SK-N-SH treated with all-trans-retinoic acid at 6 μM for 48 hours (cell line): ENCODE measurements around the gene NDOR1.

ENCODE experiments used
- ARNTL ChIP-seq: fragments of 450-650 bp; formaldehyde crosslinking; IDR thresholded peaks from 2 replicates; pipeline ENCODE4 v1.5.0; 2020; ENCODE audit warnings: low read depth, mild to moderate bottlenecking, moderate library complexity, borderline replicate concordance
- BACH2 ChIP-seq: fragments of 250-450 bp; sonication (Bioruptor Pico); IDR thresholded peaks from 2 replicates; pipeline ENCODE4 v1.9.0; 2021; ENCODE audit warnings: mild to moderate bottlenecking, borderline replicate concordance
- CSDC2 ChIP-seq: fragments of 250-450 bp; sonication (Bioruptor Pico); IDR thresholded peaks from 2 replicates; pipeline ENCODE4 v1.5.0; 2020; ENCODE audit warnings: mild to moderate bottlenecking, moderate library complexity
- GLIS3 ChIP-seq: fragments of 250-450 bp; sonication (Bioruptor Pico); IDR thresholded peaks from 2 replicates; pipeline ENCODE4 v1.5.0; 2020; ENCODE audit warnings: mild to moderate bottlenecking, moderate library complexity
- PATZ1 ChIP-seq: fragments of 250-450 bp; sonication (Bioruptor Pico); IDR thresholded peaks from 2 replicates; pipeline ENCODE4 v1.8.0; 2020; ENCODE audit warnings: mild to moderate bottlenecking, moderate library complexity, borderline replicate concordance
- POU6F1 ChIP-seq: fragments of 250-450 bp; sonication (Bioruptor Pico); IDR thresholded peaks from 2 replicates; pipeline ENCODE4 v1.8.0; 2021; ENCODE audit warnings: low read depth, mild to moderate bottlenecking, moderate library complexity, borderline replicate concordance
- PPARA ChIP-seq: fragments of 250-450 bp; sonication (Bioruptor Pico); IDR thresholded peaks from 2 replicates; pipeline ENCODE4 v1.5.0; 2020; ENCODE audit warnings: mild to moderate bottlenecking, borderline replicate concordance
- RARB ChIP-seq: fragments of 250-450 bp; sonication (Bioruptor Pico); IDR thresholded peaks from 2 replicates; pipeline ENCODE4 v1.8.0; 2021; ENCODE audit warnings: mild to moderate bottlenecking, moderate library complexity
- ZFP3 ChIP-seq: fragments of 250-450 bp; sonication (Bioruptor Pico); IDR thresholded peaks from 2 replicates; pipeline ENCODE4 v1.5.0; 2020; ENCODE audit warnings: mild to moderate bottlenecking, moderate library complexity
- ZNF70 ChIP-seq: fragments of 450-650 bp; formaldehyde crosslinking; IDR thresholded peaks from 2 replicates; pipeline ENCODE4 v1.5.0; 2020; ENCODE audit warnings: mild to moderate bottlenecking, moderate library complexity
- ZNF8 ChIP-seq: fragments of 450-650 bp; formaldehyde crosslinking; IDR thresholded peaks from 2 replicates; pipeline ENCODE4 v1.5.0; 2020; ENCODE audit warnings: mild to moderate bottlenecking, moderate library complexity

DNA sequence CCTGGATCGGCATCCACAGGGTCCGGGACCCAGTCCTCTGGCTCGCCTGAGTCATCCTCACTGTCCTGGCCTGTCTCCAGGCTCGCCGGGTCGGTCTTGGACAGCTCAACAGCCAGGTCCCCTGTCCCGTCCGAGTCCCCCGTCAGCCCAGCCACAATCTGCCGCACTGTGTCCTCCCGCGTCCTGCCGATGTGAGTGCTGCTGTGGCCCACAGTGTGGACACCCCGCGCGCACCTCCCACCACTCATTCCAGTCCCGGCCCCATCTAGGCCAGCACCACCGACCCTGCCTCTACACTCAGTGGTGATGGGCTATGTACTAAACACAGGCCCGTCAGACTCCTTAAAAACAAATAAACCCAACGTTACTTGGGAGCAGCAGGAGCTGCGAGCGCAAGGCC is 23.8 kb upstream of the NDOR1 start:
- no peak for TF ChIP-seq PATZ1 (CRISPR knock-in tag)
- no peak for TF ChIP-seq BACH2 (CRISPR knock-in tag)
- no peak for TF ChIP-seq RARB
- TF ChIP-seq POU6F1 (CRISPR knock-in tag) = no peak
- no peak for TF ChIP-seq ZFP3 (CRISPR knock-in tag)
- no peak for TF ChIP-seq ZNF70 (CRISPR knock-in tag)
- TF ChIP-seq ARNTL = no peak
- no peak for TF ChIP-seq GLIS3 (CRISPR knock-in tag)
- no peak for TF ChIP-seq CSDC2 (CRISPR knock-in tag)
- no peak for TF ChIP-seq PPARA (CRISPR knock-in tag)
- TF ChIP-seq ZNF8 (CRISPR knock-in tag) = no peak
